Measurements from ENCODE around the gene MPV17L2.

DNA sequence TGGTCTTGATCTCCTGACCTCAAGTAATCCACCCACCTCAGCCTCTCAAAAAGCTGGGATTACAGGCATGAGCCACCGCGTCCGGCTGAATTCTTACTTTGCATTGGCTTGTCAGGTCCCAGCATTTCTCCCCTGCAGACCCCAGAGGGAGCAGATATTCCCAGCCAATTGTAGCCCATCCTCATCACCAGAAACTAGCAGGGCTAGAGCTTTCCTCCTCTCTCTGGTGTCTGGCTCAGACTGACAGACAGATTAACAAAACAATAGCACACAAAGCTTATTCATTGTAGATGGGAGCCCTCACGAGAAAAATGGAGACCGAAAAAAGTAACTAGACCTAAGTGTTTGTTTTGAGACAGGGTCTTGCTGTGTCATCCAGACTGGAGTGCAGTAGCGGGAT lies 7.5 kb upstream of the MPV17L2 start:
- TF ChIP-seq PATZ1 (CRISPR knock-in tag; IDR thresholded peaks at IDR 0.05; ENCODE audit: borderline replicate concordance) (no peak), SNAI2 (CRISPR knock-in tag; IDR thresholded peaks at IDR 0.05) (no peak)
